ENCODE data around the gene FEN1.

GRCh38 chr11:61832207-61832606 lies 39.5 kb downstream of the FEN1 start:
- TF ChIP-seq CTCF (IDR thresholded peaks at IDR 0.05) (no peak), POLR2A (IDR thresholded peaks at IDR 0.05) (no peak)

Measured in body of pancreas (tissue), 4 donors.